OCI-LY1 (cell line): ENCODE results near the gene FBXW2.

Source experiments
- H2AFZ ChIP-seq: fragments of 200-600 bp; sonication (generic), shearing (Covaris generic); 2 replicates; pipeline ENCODE4 v1.6.0; 2014; ENCODE audit warnings: antibody characterized with exemption, mild to moderate bottlenecking, low read length
- H3F3A ChIP-seq: fragments of 200-600 bp; sonication (generic), shearing (Covaris generic); 2 replicates; pipeline ENCODE4 v1.6.0; 2014; ENCODE audit warnings: mild to moderate bottlenecking, antibody characterized with exemption, low read length, moderate library complexity; ENCODE audit not compliant: insufficient read depth
- H3K27ac ChIP-seq: fragments of 200-600 bp; sonication (generic); 2 replicates; pipeline ENCODE4 v1.5.1; 2014; ENCODE audit warnings: low read length, mixed run types, mild to moderate bottlenecking, low read depth; ENCODE audit not compliant: poor library complexity, severe bottlenecking
- H3K27me3 ChIP-seq: fragments of 200-600 bp; sonication (generic); 2 replicates; pipeline ENCODE4 v1.6.0; 2014; ENCODE audit warnings: antibody characterized with exemption, mild to moderate bottlenecking, low read length, moderate library complexity; ENCODE audit not compliant: insufficient read depth
- H3K36me3 ChIP-seq: fragments of 200-600 bp; sonication (generic); 2 replicates; pipeline ENCODE4 v1.6.1; 2014; ENCODE audit warnings: mild to moderate bottlenecking, antibody characterized with exemption, low read length, moderate library complexity, mixed read lengths; ENCODE audit not compliant: insufficient read depth
- H3K4me1 ChIP-seq: fragments of 200-600 bp; sonication (generic); 2 replicates; pipeline ENCODE4 v1.5.1; 2014; ENCODE audit warnings: mild to moderate bottlenecking, low read length, moderate library complexity; ENCODE audit not compliant: insufficient read depth, severe bottlenecking
- H3K4me2 ChIP-seq: fragments of 200-600 bp; sonication (generic), shearing (Covaris generic); 2 replicates; pipeline ENCODE4 v1.6.1; 2014; ENCODE audit warnings: low read length
- H3K4me3 ChIP-seq: fragments of 200-600 bp; sonication (generic); 2 replicates; pipeline ENCODE4 v1.5.1; 2014; ENCODE audit warnings: low read length, low read depth, mild to moderate bottlenecking, mixed read lengths; ENCODE audit not compliant: poor library complexity, severe bottlenecking
- H3K79me2 ChIP-seq: fragments of 200-600 bp; shearing (Covaris generic); 2 replicates; pipeline ENCODE4 v1.6.1; 2016; ENCODE audit warnings: mixed run types, low read length, mixed read lengths; ENCODE audit not compliant: insufficient read depth
- H3K9ac ChIP-seq: fragments of 200-600 bp; sonication (generic), shearing (Covaris generic); 2 replicates; pipeline ENCODE4 v1.6.1; 2014; ENCODE audit warnings: mild to moderate bottlenecking, low read length, mixed read lengths
- H3K9me2 ChIP-seq: fragments of 200-600 bp; sonication (generic), shearing (Covaris generic); 2 replicates; pipeline ENCODE4 v1.6.1; 2014; ENCODE audit warnings: low read depth, mild to moderate bottlenecking, low read length, mixed read lengths
- H3K9me3 ChIP-seq: fragments of 200-600 bp; shearing (Covaris generic); 2 replicates; pipeline ENCODE4 v1.6.1; 2014; ENCODE audit warnings: low read length, mixed read lengths
- H4K20me1 ChIP-seq: fragments of 200-600 bp; sonication (generic), shearing (Covaris generic); 2 replicates; pipeline ENCODE4 v1.6.0; 2016; ENCODE audit warnings: mild to moderate bottlenecking, low read length; ENCODE audit not compliant: insufficient read depth
- CTCF ChIP-seq: fragments of 200-600 bp; sonication (generic), shearing (Covaris generic); IDR thresholded peaks from 2 replicates; pipeline ENCODE4 v1.5.1; 2017; ENCODE audit warnings: mild to moderate bottlenecking, antibody characterized with exemption, low read length, moderate library complexity, mixed read lengths
- EZH2 ChIP-seq: fragments of 200-600 bp; sonication (generic), shearing (Covaris generic); IDR thresholded peaks from 2 replicates; pipeline ENCODE4 v1.8.0; 2017; ENCODE audit warnings: borderline replicate concordance, mixed run types, mild to moderate bottlenecking, antibody characterized with exemption, low read length, moderate library complexity, mixed read lengths

The FBXW2 gene

GRCh38 chr9:120726484-120726883 lies 66.7 kb downstream of the FBXW2 start:
- Histone ChIP-seq H3F3A (no peaks in the 10 kb centered on the region), H3K4me3 (no peak overlapping the region), H3K79me2 (no peaks in the 10 kb centered on the region), H3K27me3 (no peaks in the 10 kb centered on the region), H3K36me3 (no peaks in the 10 kb centered on the region), H4K20me1 (no peaks in the 10 kb centered on the region), H3K9ac (no peak overlapping the region), H2AFZ (no peak overlapping the region), H3K9me3 (no peaks in the 10 kb centered on the region), H3K4me2 (no peak overlapping the region), H3K4me1 (no peaks in the 10 kb centered on the region), H3K9me2 (no peaks in the 10 kb centered on the region), H3K27ac (no peak overlapping the region)
- TF ChIP-seq EZH2: no peak
- TF ChIP-seq CTCF: no peak

DNA sequence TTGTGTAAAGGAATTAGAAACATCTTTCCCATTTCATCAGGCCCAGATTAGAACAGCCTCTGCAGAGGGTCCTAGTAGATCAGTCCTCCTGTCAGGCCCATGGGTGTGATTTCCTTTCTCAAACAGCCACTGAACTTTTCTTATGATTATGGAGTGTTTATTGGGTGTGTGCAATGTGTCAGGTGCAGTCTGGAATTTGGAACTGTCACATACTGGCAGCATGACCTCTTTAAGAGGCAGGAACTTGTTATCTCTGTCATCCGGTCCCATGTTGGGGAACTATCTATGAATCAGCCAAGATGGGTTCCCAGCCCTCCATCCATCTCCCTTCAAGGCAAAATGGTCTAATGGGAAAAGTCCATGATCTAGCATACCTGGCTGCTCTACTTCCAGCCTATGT lies 67.3 kb downstream of the FBXW2 start:
- Histone ChIP-seq H3F3A (no peaks in the 10 kb centered on the region), H3K27ac (no peak overlapping the region), H3K27me3 (no peaks in the 10 kb centered on the region), H3K36me3 (no peaks in the 10 kb centered on the region), H3K4me3 (no peak overlapping the region), H2AFZ (no peak overlapping the region), H3K9me2 (no peaks in the 10 kb centered on the region), H3K4me1 (no peaks in the 10 kb centered on the region), H3K9ac (no peak overlapping the region), H3K4me2 (no peak overlapping the region), H4K20me1 (no peaks in the 10 kb centered on the region), H3K79me2 (no peaks in the 10 kb centered on the region), H3K9me3 (no peaks in the 10 kb centered on the region)
- TF ChIP-seq CTCF (no peak), EZH2 (no peak)

DNA sequence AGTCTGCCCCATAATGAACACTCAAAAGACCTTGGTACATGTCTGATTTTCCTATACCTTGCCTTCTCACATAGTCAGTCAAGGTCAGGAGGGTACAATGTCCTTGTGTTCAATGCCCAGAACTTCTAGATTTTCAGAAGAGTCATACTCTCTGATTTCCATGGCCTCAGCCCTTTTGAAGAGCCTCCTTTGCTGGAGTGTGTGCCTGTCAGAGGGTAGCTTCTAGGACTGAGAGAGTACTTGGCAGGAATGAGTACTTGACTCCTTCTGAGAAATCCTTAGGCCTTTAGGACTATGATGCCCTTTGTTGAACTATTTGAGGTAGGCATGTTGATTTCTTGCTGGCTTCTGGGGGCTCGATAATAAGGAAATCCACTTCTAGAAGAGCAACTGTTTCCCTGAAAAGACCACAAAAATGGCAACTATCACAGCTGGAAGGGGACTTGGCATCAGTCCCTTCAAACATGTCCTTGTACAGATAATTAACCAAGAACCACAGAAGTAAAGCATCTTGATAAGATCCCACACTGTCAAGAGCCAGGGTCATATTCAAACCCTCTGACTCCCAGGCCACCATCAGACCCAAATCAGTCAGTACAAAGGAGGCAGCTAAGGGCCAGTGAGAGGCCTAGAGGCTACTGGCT lies 68.3 kb downstream of the FBXW2 start:
- no peaks in the 10 kb centered on the region for H3F3A ChIP-seq
- TF ChIP-seq EZH2 (no peak), CTCF (no peak)
- H3K27me3 ChIP-seq: no peaks in the 10 kb centered on the region
- no peaks in the 10 kb centered on the region for H4K20me1 ChIP-seq
- H2AFZ ChIP-seq: no peak overlapping the region
- H3K4me2 ChIP-seq: no peak overlapping the region
- H3K4me3 ChIP-seq: no peak overlapping the region
- no peaks in the 10 kb centered on the region for H3K79me2 ChIP-seq
- H3K27ac ChIP-seq: no peak overlapping the region
- H3K9me2 ChIP-seq: no peaks in the 10 kb centered on the region
- no peaks in the 10 kb centered on the region for H3K9me3 ChIP-seq
- H3K4me1 ChIP-seq: no peaks in the 10 kb centered on the region
- H3K9ac ChIP-seq: no peak overlapping the region
- no peaks in the 10 kb centered on the region for H3K36me3 ChIP-seq
